ENCODE results near the gene ZEB1. TPM values are rescaled to one million over a fixed set of nuclear protein-coding genes. Genes with fewer than 3 reads are reported as not detected.

The ZEB1 gene
- total RNA-seq, 2 donors from 2014 or later, result 15.0 to 28.2 TPM

DNA sequence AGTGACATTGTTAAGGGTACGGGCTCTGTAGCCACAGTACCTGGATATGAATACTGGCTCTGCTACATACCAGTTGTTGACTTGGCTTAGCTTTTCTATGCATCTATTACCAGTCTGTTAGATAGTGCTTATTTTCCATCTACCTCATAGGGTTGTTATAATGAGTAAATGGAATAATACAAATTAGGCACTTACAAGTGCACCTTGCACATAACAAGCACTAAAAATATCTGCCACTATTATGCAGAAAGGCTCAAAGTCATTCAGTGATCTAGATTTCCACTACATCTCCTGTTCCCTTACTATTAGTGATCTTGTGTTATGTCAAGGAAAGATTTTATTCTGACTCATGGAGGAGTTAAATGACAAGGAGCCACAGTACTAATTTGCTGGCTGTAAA is 27.9 kb upstream of the ZEB1 start:
- Histone ChIP-seq H3K36me3 (no peaks in the 10 kb centered on the region), H3K4me3 (no peak overlapping the region), H3K27me3 (replicated peaks; ENCODE audit: insufficient read depth) (no peaks in the 10 kb centered on the region), H3K4me1 (replicated peaks) (no peaks in the 10 kb centered on the region), H3K9me3 (no peaks in the 10 kb centered on the region), H3K27ac (no peak overlapping the region)
- intact Hi-C loops (cut with DNase I), result no loop called here
- no peak for DNase-seq (ENCODE audit: low spot score)
- 97% methylated on average over 1 of the region's 1 CpG for WGBS
- TF ChIP-seq, protein P1, sequence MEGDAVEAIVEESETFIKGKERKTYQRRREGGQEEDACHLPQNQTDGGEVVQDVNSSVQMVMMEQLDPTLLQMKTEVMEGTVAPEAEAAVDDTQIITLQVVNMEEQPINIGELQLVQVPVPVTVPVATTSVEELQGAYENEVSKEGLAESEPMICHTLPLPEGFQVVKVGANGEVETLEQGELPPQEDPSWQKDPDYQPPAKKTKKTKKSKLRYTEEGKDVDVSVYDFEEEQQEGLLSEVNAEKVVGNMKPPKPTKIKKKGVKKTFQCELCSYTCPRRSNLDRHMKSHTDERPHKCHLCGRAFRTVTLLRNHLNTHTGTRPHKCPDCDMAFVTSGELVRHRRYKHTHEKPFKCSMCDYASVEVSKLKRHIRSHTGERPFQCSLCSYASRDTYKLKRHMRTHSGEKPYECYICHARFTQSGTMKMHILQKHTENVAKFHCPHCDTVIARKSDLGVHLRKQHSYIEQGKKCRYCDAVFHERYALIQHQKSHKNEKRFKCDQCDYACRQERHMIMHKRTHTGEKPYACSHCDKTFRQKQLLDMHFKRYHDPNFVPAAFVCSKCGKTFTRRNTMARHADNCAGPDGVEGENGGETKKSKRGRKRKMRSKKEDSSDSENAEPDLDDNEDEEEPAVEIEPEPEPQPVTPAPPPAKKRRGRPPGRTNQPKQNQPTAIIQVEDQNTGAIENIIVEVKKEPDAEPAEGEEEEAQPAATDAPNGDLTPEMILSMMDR (IDR thresholded peaks at IDR 0.05), result no peak
- TF ChIP-seq POLR2A (IDR thresholded peaks at IDR 0.05) (no peak), POLR2AphosphoS5 (IDR thresholded peaks at IDR 0.05) (no peak)

DNA sequence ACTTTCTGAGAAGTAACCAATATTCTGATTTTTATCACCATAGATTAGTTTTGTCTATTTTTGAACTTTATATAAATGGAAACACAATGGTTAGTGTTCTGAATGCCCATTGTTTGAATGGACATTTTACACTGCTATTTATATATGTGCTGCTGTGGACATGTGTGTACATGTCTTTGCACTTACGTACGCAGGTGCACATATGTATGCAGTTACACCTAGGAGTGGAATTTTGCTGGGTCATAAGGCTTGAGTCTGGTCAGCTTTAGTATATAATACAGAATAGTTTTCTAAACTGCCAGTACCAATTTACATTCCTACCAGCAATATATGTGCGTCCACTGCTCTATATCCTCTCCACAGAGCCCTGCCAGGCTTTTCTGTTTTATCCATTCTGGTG is 24.5 kb upstream of the ZEB1 start:
- Histone ChIP-seq H3K27me3 (replicated peaks; ENCODE audit: insufficient read depth) (no peaks in the 10 kb centered on the region), H3K36me3 (no peaks in the 10 kb centered on the region)
- 70% methylated on average over 3 of the region's 3 CpGs for WGBS

DNA sequence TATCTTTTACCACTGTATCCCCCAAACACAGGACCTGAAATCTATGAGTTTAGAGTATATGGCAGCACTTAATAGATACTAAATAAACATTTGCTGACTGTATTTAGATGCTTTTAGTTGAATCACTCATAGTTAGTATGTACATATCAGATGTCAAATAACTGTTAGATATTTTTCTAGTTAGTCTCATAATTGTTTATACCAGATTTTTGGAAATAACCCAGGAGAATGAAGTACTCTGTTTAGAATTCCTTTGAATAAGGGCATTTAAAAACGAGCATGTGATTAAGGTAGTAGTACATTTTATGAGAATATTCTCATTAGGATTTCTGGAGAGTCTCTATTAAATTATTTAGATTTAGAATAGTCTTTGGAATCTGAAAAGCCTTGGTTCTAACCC is 22.3 kb upstream of the ZEB1 start:
- intact Hi-C loops (cut with DNase I), result no loop called here
- WGBS, result 60% methylated on average over 1 of the region's 1 CpG

More for the DNA sequence above, 24.5 kb upstream of the ZEB1 start:
- Histone ChIP-seq H3K9me3 (no peaks in the 10 kb centered on the region), H3K27ac (no peak overlapping the region), H3K4me1 (replicated peaks) (no peaks in the 10 kb centered on the region), H3K4me3 (no peak overlapping the region)
- TF ChIP-seq POLR2AphosphoS5 (IDR thresholded peaks at IDR 0.05) (no peak), POLR2A (IDR thresholded peaks at IDR 0.05) (no peak)
- TF ChIP-seq, protein P1 (IDR thresholded peaks at IDR 0.05), result no peak
- intact Hi-C loops (cut with DNase I), result no loop called here
- no peak for DNase-seq (ENCODE audit: low spot score)

DNA sequence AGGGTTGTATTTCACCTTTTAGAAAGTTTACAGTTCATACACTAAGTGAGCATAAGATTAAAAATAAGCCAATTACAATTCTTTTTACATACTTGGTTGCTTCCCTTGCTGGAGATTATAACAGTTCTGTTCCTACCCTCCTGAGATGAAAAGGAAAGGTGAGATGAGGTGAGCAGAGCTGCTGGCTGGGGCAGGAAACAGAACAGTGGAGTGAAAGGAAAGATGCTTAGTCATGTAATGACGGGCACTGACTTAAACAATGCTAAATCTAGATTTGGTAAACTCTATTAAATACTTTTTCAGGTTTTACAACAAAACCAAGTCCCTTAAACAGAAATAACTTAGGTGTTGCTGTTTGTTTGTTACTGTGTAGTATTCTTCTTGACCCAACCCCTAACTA is 19.9 kb upstream of the ZEB1 start:
- Histone ChIP-seq H3K4me3 (no peak overlapping the region), H3K27me3 (replicated peaks; ENCODE audit: insufficient read depth) (no peaks in the 10 kb centered on the region), H3K27ac (no peak overlapping the region), H3K36me3 (no peaks in the 10 kb centered on the region), H3K9me3 (no peaks in the 10 kb centered on the region), H3K4me1 (replicated peaks) (no peaks in the 10 kb centered on the region)
- TF ChIP-seq POLR2AphosphoS5 (IDR thresholded peaks at IDR 0.05) (no peak), POLR2A (IDR thresholded peaks at IDR 0.05) (no peak)
- 33% methylated on average over 1 of the region's 1 CpG for WGBS
- no peak for DNase-seq (ENCODE audit: low spot score)
- intact Hi-C loops (cut with DNase I), result no loop called here

More for the DNA sequence above, 22.3 kb upstream of the ZEB1 start:
- no peaks in the 10 kb centered on the region for H3K36me3 ChIP-seq
- no peaks in the 10 kb centered on the region for H3K9me3 ChIP-seq
- no peaks in the 10 kb centered on the region for H3K27me3 ChIP-seq (replicated peaks; ENCODE audit: insufficient read depth)
- DNase-seq (ENCODE audit: low spot score), result no peak
- TF ChIP-seq POLR2AphosphoS5 (IDR thresholded peaks at IDR 0.05) (no peak), POLR2A (IDR thresholded peaks at IDR 0.05) (no peak)
- no peak overlapping the region for H3K4me3 ChIP-seq
- no peak overlapping the region for H3K27ac ChIP-seq
- H3K4me1 ChIP-seq (replicated peaks), result no peaks in the 10 kb centered on the region

DNA sequence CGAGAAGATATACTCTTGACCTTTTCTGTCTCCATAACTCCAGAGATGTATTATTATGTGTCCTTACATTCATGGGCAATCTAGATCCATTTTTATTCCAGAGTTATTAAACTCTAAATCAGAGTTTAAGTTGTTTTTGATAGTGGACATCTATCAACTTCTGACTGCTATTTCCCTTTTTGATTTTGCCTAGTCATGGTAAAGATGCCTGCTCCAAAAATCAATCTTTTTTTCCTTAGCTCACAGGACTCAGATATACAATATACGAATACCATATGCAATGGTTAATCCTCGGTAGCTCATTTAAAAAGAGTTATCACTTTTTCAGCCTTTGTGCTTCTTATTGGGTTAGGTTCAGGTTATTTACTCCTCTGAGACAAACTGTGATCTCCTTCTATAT is 15.8 kb upstream of the ZEB1 start:
- H3K36me3 ChIP-seq, result no peaks in the 10 kb centered on the region
- no peaks in the 10 kb centered on the region for H3K9me3 ChIP-seq
- intact Hi-C loops (cut with DNase I), result no loop called here
- DNase-seq (ENCODE audit: low spot score), result no peak
- no peak overlapping the region for H3K4me3 ChIP-seq
- WGBS, result 93% methylated on average over 3 of the region's 3 CpGs
- H3K4me1 ChIP-seq (replicated peaks), result no peaks in the 10 kb centered on the region
- no peaks in the 10 kb centered on the region for H3K27me3 ChIP-seq (replicated peaks; ENCODE audit: insufficient read depth)
- no peak overlapping the region for H3K27ac ChIP-seq
- TF ChIP-seq, protein P1 (IDR thresholded peaks at IDR 0.05), result no peak
- TF ChIP-seq POLR2AphosphoS5 (IDR thresholded peaks at IDR 0.05) (no peak), POLR2A (IDR thresholded peaks at IDR 0.05) (no peak)

DNA sequence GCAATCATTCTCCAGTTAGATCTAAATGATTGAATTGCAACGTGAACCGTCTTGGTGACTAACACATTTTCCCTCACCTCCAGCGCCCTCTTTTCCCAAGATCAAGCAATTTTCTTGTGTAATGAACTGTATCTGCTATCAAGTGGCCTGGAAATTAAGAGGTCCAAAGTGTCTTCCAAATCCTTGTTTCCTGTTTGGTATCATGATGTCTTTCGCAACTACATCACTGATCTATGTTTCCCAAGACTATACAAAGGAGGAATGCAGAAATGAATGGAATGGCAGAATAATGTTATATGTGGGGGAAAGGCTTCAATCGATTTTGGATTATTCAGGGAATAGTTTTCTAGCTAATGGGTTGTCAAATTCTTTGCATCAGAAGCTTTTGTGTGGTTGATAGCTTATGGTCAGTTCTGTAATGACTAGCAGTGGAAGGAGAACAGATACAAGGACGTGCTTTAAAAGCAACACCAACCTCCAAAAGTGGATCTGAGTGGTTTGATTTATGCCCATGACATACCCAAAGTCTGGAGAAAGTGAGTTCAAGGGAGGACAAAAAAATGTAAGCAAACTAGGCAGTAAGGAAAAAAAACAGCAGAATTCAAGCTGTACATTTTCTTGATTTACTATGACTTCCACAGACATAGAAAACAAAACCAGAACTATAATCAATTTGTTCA is 14.6 kb upstream of the ZEB1 start:
- TF ChIP-seq POLR2A (IDR thresholded peaks at IDR 0.05) (no peak), POLR2AphosphoS5 (IDR thresholded peaks at IDR 0.05) (no peak)
- TF ChIP-seq, protein P1 (IDR thresholded peaks at IDR 0.05), result no peak
- intact Hi-C loops (cut with DNase I), result no loop called here
- H3K9me3 ChIP-seq, result no peaks in the 10 kb centered on the region
- DNase-seq (ENCODE audit: low spot score), result no peak
- H3K4me1 ChIP-seq (replicated peaks), result no peaks in the 10 kb centered on the region
- H3K4me3 ChIP-seq, result no peak overlapping the region
- no peaks in the 10 kb centered on the region for H3K27me3 ChIP-seq (replicated peaks; ENCODE audit: insufficient read depth)
- no peak overlapping the region for H3K27ac ChIP-seq
- no peaks in the 10 kb centered on the region for H3K36me3 ChIP-seq
- 70% methylated on average over 6 of the region's 6 CpGs for WGBS

All from prostate gland (tissue), 2 donors.